GM12865 (cell line): ENCODE data around the gene SNX9.

Experiments used
- DNase-seq: peaks from one replicate; pipeline ENCODE4 v3.0.0; 2010; ENCODE audit warnings: low read depth
- H3K4me3 ChIP-seq: 2 replicates; pipeline ENCODE4 v1.5.1; 2011; ENCODE audit warnings: mild to moderate bottlenecking, low read depth, low read length, control low read depth
- TF ChIP-seq, protein P1 (sequence below): IDR thresholded peaks from 2 replicates; pipeline ENCODE4 v1.5.1; 2011; ENCODE audit warnings: low read length, control low read depth, low read depth, inconsistent platforms; ENCODE audit not compliant: insufficient read depth; ENCODE audit errors: missing control alignments

The SNX9 gene

GRCh38 chr6:157811476-157812173 is 11.4 kb upstream of the SNX9 start:
- TF ChIP-seq, protein P1, sequence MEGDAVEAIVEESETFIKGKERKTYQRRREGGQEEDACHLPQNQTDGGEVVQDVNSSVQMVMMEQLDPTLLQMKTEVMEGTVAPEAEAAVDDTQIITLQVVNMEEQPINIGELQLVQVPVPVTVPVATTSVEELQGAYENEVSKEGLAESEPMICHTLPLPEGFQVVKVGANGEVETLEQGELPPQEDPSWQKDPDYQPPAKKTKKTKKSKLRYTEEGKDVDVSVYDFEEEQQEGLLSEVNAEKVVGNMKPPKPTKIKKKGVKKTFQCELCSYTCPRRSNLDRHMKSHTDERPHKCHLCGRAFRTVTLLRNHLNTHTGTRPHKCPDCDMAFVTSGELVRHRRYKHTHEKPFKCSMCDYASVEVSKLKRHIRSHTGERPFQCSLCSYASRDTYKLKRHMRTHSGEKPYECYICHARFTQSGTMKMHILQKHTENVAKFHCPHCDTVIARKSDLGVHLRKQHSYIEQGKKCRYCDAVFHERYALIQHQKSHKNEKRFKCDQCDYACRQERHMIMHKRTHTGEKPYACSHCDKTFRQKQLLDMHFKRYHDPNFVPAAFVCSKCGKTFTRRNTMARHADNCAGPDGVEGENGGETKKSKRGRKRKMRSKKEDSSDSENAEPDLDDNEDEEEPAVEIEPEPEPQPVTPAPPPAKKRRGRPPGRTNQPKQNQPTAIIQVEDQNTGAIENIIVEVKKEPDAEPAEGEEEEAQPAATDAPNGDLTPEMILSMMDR: no peak
- H3K4me3 ChIP-seq: no peak overlapping the region
- DNase-seq: no peak

GRCh38 chr6:157812425-157813171 is 10.4 kb upstream of the SNX9 start:
- no peak for DNase-seq
- TF ChIP-seq, protein P1: no peak
- no peak overlapping the region for H3K4me3 ChIP-seq

- no peak overlapping the region for H3K4me3 ChIP-seq
- TF ChIP-seq, protein P1: no peak
- no peak for DNase-seq
These were observed 9.9 kb upstream of the SNX9 start for GRCh38 chr6:157813191-157813590.

- TF ChIP-seq, protein P1: no peak
- H3K4me3 ChIP-seq: no peak overlapping the region
- no peak for DNase-seq
These were observed 9.1 kb upstream of the SNX9 start for GRCh38 chr6:157813750-157814455.

- H3K4me3 ChIP-seq: no peak overlapping the region
- peak; percentile 23 for DNase-seq
- TF ChIP-seq, protein P1: no peak
These were observed 8.2 kb upstream of the SNX9 start for GRCh38 chr6:157814883-157815282.

DNA sequence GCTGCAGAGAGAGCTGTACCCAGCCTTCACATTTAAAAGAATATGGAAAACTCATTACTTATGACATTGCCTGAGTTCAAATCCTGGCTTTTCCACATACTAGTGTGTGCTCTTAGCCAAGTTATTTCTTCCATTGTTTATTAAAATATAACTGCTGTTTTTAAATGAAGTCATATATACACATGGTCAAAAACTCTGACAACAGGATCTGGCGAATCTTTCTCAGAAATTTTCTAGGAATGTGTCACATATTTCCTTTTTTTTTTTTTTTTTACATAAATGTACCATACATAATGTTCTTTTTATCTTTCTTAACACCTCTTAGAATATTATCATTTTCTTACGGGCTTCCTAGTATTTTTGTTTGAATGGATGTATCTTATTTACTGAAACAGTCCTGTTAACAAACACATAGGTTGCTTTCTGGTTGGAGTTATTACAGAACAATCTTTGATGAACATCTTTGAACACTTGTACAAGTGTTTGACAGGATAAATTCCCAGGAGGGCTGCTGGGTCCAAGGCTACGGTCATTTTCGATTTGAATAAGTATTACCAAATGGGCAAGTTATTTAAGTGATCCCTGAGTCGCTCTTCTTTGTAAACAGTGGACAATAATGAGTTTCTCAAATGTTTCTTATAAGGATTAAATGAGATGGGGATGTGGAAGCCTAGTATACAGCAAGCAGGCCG is 1.6 kb upstream of the SNX9 start:
- no peak overlapping the region for H3K4me3 ChIP-seq
- DNase-seq: no peak
- TF ChIP-seq, protein P1: no peak
